Glomerular endothelial cell (primary cell): Measurements from ENCODE around the gene CRADD. TPM values are rescaled to one million over a fixed set of nuclear protein-coding genes. Genes with fewer than 3 reads are reported as not detected.

Experiments
- DNase-seq: peaks from one replicate; pipeline ENCODE4 v3.0.0-alpha.2; 2011; ENCODE audit warnings: low read depth, low spot score; ENCODE audit errors: extremely low read depth
- total RNA-seq: library from RNA; depleted of rRNA; stranded (reverse); fragments of >200 nt; gene quantifications from 2 replicates; pipeline ENCODE4 v1.2.3, GENCODE V29; 2015

CRADD gene
- total RNA-seq, 1 donor from 2014 or later = 21.1 TPM

GRCh38 chr12:93734784-93735183, 57.6 kb downstream of the CRADD start:
- DNase-seq = no peak

DNA sequence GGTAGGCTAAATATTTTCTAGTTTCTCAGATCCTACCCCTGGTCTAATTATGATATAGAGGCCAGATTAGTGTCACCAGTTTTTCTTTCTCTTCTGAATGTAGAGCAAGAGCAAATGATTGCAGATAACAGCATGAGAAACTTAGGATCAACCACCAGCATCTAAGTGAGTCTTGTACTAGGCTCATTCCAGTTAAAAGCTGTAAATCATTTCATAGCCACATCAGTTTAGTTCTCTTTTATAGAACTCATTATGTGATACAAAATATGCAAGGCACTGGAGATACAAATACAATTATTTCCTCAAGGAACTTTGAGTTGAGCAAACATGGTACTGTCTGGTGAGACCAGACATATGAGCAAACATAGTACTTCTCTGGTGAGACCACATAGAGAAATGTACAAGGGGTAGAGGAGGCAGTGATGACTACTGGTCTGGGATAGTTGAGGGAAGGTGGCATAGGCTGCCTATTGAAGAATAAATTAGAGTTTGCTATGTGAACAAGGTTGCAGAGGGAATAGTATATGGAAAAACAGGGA, 59.5 kb downstream of the CRADD start:
- DNase-seq = no peak

GRCh38 chr12:93737457-93738198, 60.5 kb downstream of the CRADD start:
- DNase-seq = no peak

GRCh38 chr12:93738199-93739058, 61.3 kb downstream of the CRADD start:
- DNase-seq = no peak

DNA sequence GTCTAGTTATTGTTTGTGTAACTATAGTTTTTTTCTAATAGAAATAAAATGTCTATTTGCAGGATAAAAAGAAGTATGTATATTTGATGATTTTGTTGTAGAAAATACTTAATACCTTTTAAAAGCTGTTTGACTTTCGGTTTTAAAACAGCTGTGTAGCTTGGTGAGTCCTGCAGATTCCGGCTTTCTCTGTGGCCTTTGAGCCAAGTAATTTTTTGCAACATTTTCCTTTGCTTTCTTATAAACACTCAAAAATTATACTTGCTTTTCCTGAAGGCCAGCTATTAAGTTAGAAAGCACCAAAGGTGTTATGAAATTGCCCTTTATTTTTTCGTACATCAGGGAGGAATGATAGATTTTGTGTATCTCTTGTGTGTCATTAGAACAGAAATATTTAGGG, 63.6 kb downstream of the CRADD start:
- no peak for DNase-seq

GRCh38 chr12:93741659-93742109, 64.5 kb downstream of the CRADD start:
- no peak for DNase-seq

DNA sequence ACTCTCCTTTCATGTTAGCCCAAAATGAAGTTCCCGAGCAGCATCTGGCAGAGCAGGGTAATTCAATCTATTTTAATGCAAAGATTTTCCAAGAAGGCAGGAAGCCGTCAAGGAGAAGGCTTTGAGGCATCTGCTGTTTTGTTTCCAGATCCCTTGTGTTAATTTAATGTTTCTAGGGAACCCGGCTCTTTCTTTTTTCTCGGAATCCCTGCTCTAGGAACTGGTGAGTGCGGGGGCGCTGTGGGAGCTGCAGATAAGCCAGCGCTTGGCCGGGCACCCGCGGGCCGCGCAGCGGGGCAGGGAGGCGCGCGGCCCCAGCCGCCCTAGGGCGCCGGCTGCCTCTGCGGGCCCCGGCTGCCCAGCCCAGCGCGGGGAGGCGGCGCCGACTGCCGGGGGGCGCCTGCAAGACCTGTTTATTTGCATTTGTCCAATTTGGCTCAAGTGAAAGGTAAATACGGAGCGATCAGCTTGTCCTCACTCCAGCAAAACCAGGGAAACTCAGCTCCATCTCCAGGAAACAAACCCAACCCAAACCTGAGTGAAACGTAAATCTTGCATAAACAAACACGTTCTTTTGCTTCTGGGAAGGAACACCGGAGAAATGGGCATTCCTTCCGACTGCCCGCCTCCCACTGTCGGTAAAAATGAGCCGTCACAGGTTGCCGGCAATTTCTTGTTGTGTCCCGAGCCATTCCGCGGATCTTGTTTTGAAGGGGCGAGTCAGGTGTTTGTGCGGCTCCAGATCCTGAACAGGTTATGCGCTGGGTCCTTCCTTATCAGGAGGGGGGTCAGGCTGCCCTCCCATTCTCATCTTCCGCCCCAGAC, 65.1 kb downstream of the CRADD start:
- peak; percentile 39 for DNase-seq

DNA sequence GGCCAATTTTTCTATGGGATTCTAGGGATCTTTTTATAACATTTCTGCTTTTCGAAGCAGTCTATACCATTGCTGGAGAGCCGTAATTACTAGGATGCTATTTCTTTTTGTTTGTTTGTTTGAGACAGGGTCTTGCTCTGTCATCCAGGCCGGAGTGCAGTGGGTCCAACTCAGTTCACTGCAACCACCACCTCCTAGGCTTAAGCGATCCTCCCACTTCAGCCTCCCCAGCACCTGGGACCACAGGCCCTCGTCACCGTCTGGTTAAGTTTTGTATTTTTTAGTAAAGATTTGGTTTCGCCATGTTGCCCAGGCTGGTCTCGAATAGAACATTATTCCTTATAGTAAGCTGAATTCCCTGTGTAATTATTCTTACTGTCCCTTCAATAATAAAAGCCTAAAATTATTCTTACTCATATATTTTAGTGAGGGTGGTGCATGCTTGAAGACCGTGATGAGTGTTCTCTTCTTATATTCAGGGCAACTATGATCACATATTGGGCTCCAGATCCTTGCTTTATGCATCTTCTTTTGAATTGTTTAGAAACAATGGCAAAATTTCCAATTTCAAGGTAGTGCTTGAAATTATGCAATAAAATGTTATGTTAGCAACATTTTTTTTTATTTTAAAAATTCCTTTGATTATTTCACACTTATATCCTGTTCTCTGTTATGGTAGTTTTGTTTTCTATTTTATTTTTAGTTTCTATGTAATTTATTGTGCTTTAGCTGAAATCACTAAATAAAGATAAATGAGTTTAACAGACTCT, 66.2 kb downstream of the CRADD start:
- DNase-seq = no peak

DNA sequence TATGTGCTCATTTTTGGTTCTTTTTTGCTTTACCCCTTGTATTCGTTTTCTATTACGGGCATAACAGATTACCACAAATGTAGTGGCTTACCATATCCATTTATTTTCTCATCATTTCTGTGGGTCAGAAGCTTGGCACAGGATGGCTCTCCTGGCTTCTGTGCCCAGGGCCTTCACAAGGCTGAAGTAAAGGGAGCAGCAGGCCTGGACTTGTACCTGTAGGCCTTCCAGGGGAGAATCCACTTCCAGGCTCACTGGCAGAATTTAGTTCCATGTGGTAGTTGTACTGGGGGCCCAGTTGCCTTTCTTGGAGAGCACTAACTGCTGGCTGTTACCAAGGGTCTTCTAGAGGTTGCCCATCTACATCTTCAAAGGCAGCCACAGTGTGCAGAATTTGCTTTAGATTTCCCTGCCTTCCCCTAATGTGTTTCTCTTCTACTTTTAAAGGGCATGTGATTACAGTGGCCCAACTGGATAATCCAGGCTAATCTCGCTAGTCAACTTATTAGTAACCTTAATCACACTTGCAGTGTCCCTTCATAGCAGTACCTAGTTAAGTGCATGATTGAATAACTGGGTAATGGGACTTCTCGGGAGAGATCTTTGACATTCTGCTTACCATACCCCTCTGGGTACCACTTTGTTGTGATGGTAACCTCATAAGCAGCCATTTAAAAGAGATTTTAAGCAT, 67.0 kb downstream of the CRADD start:
- no peak for DNase-seq

DNA sequence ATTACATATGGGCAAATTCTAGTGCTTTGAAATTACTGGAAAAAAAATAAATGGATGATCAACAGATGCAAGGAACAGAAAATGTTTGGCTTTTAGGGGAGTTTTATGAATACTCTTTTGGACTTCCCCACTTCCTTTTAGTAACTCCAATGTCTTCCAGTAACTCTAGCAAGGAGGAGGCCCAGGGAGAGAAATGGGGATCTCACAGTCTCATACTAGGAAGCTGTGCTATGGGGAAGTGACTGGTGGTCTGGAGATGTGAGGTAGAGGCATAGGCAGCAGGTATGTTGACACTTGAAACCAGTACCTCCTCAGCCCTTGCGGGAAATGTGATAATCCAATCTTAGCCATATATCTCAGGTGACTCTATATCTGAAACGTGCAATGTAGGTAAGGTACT, 68.1 kb downstream of the CRADD start:
- DNase-seq = no peak

DNA sequence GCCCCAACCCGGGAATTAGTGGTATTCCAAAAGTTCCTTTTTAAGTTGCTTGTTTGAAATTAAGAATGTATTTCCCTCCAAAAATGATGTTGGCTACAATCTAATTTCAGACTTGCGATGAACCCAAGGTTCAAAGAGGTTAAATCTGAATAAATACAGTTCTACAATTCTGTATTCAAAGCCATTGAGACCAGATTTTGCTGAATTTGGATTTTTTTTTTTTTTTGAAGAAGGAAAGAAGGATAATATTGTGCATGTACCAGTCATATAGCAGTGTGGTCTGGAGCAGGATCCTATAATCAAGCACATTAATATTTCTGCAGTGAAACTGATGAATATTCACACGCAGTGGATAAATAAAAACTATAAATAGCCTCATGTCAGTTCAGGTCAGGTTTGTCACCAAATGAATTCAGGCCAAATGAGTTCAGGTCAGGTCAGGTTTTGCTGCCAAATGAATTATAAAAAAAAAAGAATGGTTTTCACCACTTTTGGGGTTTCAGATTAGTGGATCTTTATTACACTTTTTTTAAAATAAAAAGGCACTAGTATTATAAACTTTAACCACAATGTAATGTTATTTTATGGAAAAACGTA, 69.5 kb downstream of the CRADD start:
- DNase-seq = no peak

GRCh38 chr12:93748672-93749383, 71.7 kb downstream of the CRADD start:
- no peak for DNase-seq

DNA sequence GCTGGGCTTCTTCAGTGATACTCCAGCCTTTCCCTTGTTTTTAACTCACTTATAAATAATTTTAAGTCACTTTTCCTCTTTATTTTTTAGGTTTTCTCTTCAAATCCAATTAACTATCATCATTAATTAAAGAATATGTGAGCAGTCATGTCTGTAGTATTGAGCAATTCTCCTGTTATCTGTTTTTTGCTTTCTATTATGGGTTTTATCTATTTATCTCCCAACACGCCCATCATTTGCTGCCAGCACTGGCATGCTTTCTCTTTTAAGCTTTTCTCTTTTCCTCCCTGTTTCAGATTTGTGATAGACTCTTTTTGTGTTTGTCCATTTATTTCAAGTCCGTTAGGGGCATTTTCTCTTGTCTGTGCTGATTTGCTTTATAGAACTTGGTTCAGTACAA, 72.3 kb downstream of the CRADD start:
- no peak for DNase-seq

GRCh38 chr12:93750056-93750455, 72.9 kb downstream of the CRADD start:
- DNase-seq = no peak

DNA sequence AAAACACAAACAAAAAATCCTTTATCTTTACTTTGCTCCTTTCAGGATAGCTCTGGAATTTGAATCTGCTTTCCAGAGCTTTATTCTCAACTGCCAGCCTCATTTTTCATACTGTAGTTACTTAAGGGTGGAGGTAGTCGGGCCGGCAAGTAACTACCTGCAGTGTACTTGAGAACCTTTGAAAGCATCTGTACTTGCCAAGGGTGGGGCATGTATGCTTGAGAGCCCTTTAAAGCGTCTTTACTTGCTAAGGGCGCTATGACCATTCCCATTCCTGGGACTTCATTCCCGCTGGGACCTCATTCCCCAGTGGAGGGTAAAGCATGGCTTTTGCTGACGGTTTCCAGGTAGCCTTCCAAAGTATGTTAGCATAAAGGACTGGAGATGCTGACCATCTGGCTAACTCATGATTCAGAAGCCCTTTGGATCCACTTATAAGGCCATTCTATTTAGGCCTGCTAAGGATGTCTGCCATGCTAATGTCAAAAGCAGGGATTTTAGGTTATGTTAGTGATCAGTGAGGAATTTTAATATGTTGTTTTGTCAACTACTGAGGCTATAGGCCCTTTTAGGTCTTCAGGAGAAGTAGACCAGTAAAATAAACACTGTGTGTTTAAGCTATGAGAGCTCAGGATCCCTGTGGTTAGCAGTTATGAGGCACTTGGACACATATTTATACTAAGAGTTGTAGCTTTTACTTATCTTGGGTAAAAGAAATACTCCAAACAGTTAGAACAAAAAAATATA, 74.9 kb downstream of the CRADD start:
- no peak for DNase-seq

DNA sequence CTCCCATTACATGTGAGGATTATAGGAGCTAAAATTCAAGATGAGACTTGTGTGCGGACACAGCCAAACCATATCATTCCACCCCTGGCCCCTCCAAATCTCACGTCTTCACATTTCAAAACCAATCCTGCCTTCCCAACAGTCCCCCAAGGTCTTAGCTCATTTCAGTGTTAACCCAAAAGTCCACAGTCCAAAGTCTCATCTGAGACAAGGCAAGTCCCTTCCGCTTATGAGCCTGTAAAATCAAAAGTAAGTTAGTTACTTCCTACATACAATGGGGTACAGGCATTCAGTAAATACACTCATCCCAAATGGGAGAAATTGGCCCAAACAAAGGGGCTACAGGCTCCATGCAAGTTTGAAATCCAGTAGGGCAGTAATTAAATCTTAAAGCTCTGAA, 76.1 kb downstream of the CRADD start:
- DNase-seq = no peak

- DNase-seq = no peak
Observed at GRCh38 chr12:93753838-93754429, 76.8 kb downstream of the CRADD start.
